ENCODE data around the gene VPS13D.

VPS13D gene

GRCh38 chr1:12369258-12369657 is 139.4 kb downstream of the VPS13D start:
- Histone ChIP-seq H3K4me3 (ENCODE audit: low read depth, low read length) (no peak overlapping the region), H3K27me3 (ENCODE audit: insufficient read depth, low read length) (no peaks in the 10 kb centered on the region), H3K36me3 (ENCODE audit: insufficient read depth, low read length) (peaks cover 21% of the 10 kb centered on the region), H3K27ac (ENCODE audit: low read depth, low read length) (no peak overlapping the region), H3K79me2 (ENCODE audit: control insufficient read depth, insufficient read depth, low read length, unreplicated experiment) (no peaks in the 10 kb centered on the region), H2AFZ (ENCODE audit: low read length, unreplicated experiment) (no peak overlapping the region), H3K4me1 (ENCODE audit: control insufficient read depth, insufficient read depth, low read length, unreplicated experiment) (no peaks in the 10 kb centered on the region)

GRCh38 chr1:12370333-12370975 is 140.6 kb downstream of the VPS13D start:
- H3K36me3 ChIP-seq (ENCODE audit: insufficient read depth, low read length): peaks cover 18% of the 10 kb centered on the region
- H3K4me1 ChIP-seq (ENCODE audit: control insufficient read depth, insufficient read depth, low read length, unreplicated experiment): no peaks in the 10 kb centered on the region
- H3K4me3 ChIP-seq (ENCODE audit: low read depth, low read length): no peak overlapping the region
- no peak overlapping the region for H3K27ac ChIP-seq (ENCODE audit: low read depth, low read length)
- no peak overlapping the region for H2AFZ ChIP-seq (ENCODE audit: low read length, unreplicated experiment)
- H3K27me3 ChIP-seq (ENCODE audit: insufficient read depth, low read length): no peaks in the 10 kb centered on the region
- H3K79me2 ChIP-seq (ENCODE audit: control insufficient read depth, insufficient read depth, low read length, unreplicated experiment): no peaks in the 10 kb centered on the region

GRCh38 chr1:12371053-12371452 is 141.2 kb downstream of the VPS13D start:
- Histone ChIP-seq H3K27me3 (ENCODE audit: insufficient read depth, low read length) (no peaks in the 10 kb centered on the region), H3K36me3 (ENCODE audit: insufficient read depth, low read length) (peaks cover 18% of the 10 kb centered on the region), H3K27ac (ENCODE audit: low read depth, low read length) (no peak overlapping the region), H3K79me2 (ENCODE audit: control insufficient read depth, insufficient read depth, low read length, unreplicated experiment) (no peaks in the 10 kb centered on the region), H3K4me1 (ENCODE audit: control insufficient read depth, insufficient read depth, low read length, unreplicated experiment) (no peaks in the 10 kb centered on the region), H2AFZ (ENCODE audit: low read length, unreplicated experiment) (no peak overlapping the region), H3K4me3 (ENCODE audit: low read depth, low read length) (no peak overlapping the region)

- no peaks in the 10 kb centered on the region for H3K4me1 ChIP-seq (ENCODE audit: control insufficient read depth, insufficient read depth, low read length, unreplicated experiment)
- no peak overlapping the region for H3K4me3 ChIP-seq (ENCODE audit: low read depth, low read length)
- H3K27ac ChIP-seq (ENCODE audit: low read depth, low read length): no peak overlapping the region
- H3K27me3 ChIP-seq (ENCODE audit: insufficient read depth, low read length): no peaks in the 10 kb centered on the region
- no peaks in the 10 kb centered on the region for H3K79me2 ChIP-seq (ENCODE audit: control insufficient read depth, insufficient read depth, low read length, unreplicated experiment)
- no peak overlapping the region for H2AFZ ChIP-seq (ENCODE audit: low read length, unreplicated experiment)
- H3K36me3 ChIP-seq (ENCODE audit: insufficient read depth, low read length): peaks cover 22% of the 10 kb centered on the region
Observed at GRCh38 chr1:12372180-12372579, 142.3 kb downstream of the VPS13D start.

- peaks cover 22% of the 10 kb centered on the region for H3K36me3 ChIP-seq (ENCODE audit: insufficient read depth, low read length)
- H3K4me1 ChIP-seq (ENCODE audit: control insufficient read depth, insufficient read depth, low read length, unreplicated experiment): no peaks in the 10 kb centered on the region
- H3K4me3 ChIP-seq (ENCODE audit: low read depth, low read length): no peak overlapping the region
- no peaks in the 10 kb centered on the region for H3K27me3 ChIP-seq (ENCODE audit: insufficient read depth, low read length)
- no peak overlapping the region for H2AFZ ChIP-seq (ENCODE audit: low read length, unreplicated experiment)
- H3K79me2 ChIP-seq (ENCODE audit: control insufficient read depth, insufficient read depth, low read length, unreplicated experiment): no peaks in the 10 kb centered on the region
- H3K27ac ChIP-seq (ENCODE audit: low read depth, low read length): no peak overlapping the region
Observed at GRCh38 chr1:12372761-12373160, 142.9 kb downstream of the VPS13D start.

GRCh38 chr1:12375133-12375829 is 145.5 kb downstream of the VPS13D start:
- Histone ChIP-seq H2AFZ (ENCODE audit: low read length, unreplicated experiment) (no peak overlapping the region), H3K27ac (ENCODE audit: low read depth, low read length) (no peak overlapping the region), H3K36me3 (ENCODE audit: insufficient read depth, low read length) (peaks cover 12% of the 10 kb centered on the region), H3K4me3 (ENCODE audit: low read depth, low read length) (no peak overlapping the region), H3K4me1 (ENCODE audit: control insufficient read depth, insufficient read depth, low read length, unreplicated experiment) (no peaks in the 10 kb centered on the region), H3K79me2 (ENCODE audit: control insufficient read depth, insufficient read depth, low read length, unreplicated experiment) (no peaks in the 10 kb centered on the region), H3K27me3 (ENCODE audit: insufficient read depth, low read length) (no peaks in the 10 kb centered on the region)

- Histone ChIP-seq H3K27ac (ENCODE audit: low read depth, low read length) (no peak overlapping the region), H3K79me2 (ENCODE audit: control insufficient read depth, insufficient read depth, low read length, unreplicated experiment) (no peaks in the 10 kb centered on the region), H3K4me3 (ENCODE audit: low read depth, low read length) (no peak overlapping the region), H3K4me1 (ENCODE audit: control insufficient read depth, insufficient read depth, low read length, unreplicated experiment) (no peaks in the 10 kb centered on the region), H3K36me3 (ENCODE audit: insufficient read depth, low read length) (peaks cover 12% of the 10 kb centered on the region; the same call in 1 of the 2 replicates), H3K27me3 (ENCODE audit: insufficient read depth, low read length) (no peaks in the 10 kb centered on the region), H2AFZ (ENCODE audit: low read length, unreplicated experiment) (no peak overlapping the region)
Observed at GRCh38 chr1:12376236-12377045, 146.6 kb downstream of the VPS13D start.

- H3K4me3 ChIP-seq (ENCODE audit: low read depth, low read length): no peak overlapping the region
- H3K27me3 ChIP-seq (ENCODE audit: insufficient read depth, low read length): no peaks in the 10 kb centered on the region
- no peak overlapping the region for H2AFZ ChIP-seq (ENCODE audit: low read length, unreplicated experiment)
- no peaks in the 10 kb centered on the region for H3K79me2 ChIP-seq (ENCODE audit: control insufficient read depth, insufficient read depth, low read length, unreplicated experiment)
- no peak overlapping the region for H3K27ac ChIP-seq (ENCODE audit: low read depth, low read length)
- peaks cover 38% of the 10 kb centered on the region for H3K36me3 ChIP-seq (ENCODE audit: insufficient read depth, low read length)
- H3K4me1 ChIP-seq (ENCODE audit: control insufficient read depth, insufficient read depth, low read length, unreplicated experiment): no peaks in the 10 kb centered on the region
Observed at GRCh38 chr1:12380326-12381249, 150.8 kb downstream of the VPS13D start.

GRCh38 chr1:12383001-12383400 is 153.2 kb downstream of the VPS13D start:
- Histone ChIP-seq H3K27me3 (ENCODE audit: insufficient read depth, low read length) (no peaks in the 10 kb centered on the region), H2AFZ (ENCODE audit: low read length, unreplicated experiment) (no peak overlapping the region), H3K4me1 (ENCODE audit: control insufficient read depth, insufficient read depth, low read length, unreplicated experiment) (no peaks in the 10 kb centered on the region), H3K79me2 (ENCODE audit: control insufficient read depth, insufficient read depth, low read length, unreplicated experiment) (no peaks in the 10 kb centered on the region), H3K4me3 (ENCODE audit: low read depth, low read length) (no peak overlapping the region), H3K27ac (ENCODE audit: low read depth, low read length) (no peak overlapping the region), H3K36me3 (ENCODE audit: insufficient read depth, low read length) (peaks cover 55% of the 10 kb centered on the region)

- H2AFZ ChIP-seq (ENCODE audit: low read length, unreplicated experiment): no peak overlapping the region
- no peak overlapping the region for H3K27ac ChIP-seq (ENCODE audit: low read depth, low read length)
- H3K36me3 ChIP-seq (ENCODE audit: insufficient read depth, low read length): peaks cover 63% of the 10 kb centered on the region
- no peaks in the 10 kb centered on the region for H3K27me3 ChIP-seq (ENCODE audit: insufficient read depth, low read length)
- H3K79me2 ChIP-seq (ENCODE audit: control insufficient read depth, insufficient read depth, low read length, unreplicated experiment): no peaks in the 10 kb centered on the region
- no peaks in the 10 kb centered on the region for H3K4me1 ChIP-seq (ENCODE audit: control insufficient read depth, insufficient read depth, low read length, unreplicated experiment)
- H3K4me3 ChIP-seq (ENCODE audit: low read depth, low read length): no peak overlapping the region
Observed at GRCh38 chr1:12383786-12384185, 154.0 kb downstream of the VPS13D start.

All from ACC112 (cell line).